Measurements from ENCODE around the gene APOBEC3B.
"Not testable (repeated sequence)": the region's sequence is repeated elsewhere in the genome, so short reads cannot be mapped to it uniquely, and the experiment has no call there.

Gene APOBEC3B

DNA sequence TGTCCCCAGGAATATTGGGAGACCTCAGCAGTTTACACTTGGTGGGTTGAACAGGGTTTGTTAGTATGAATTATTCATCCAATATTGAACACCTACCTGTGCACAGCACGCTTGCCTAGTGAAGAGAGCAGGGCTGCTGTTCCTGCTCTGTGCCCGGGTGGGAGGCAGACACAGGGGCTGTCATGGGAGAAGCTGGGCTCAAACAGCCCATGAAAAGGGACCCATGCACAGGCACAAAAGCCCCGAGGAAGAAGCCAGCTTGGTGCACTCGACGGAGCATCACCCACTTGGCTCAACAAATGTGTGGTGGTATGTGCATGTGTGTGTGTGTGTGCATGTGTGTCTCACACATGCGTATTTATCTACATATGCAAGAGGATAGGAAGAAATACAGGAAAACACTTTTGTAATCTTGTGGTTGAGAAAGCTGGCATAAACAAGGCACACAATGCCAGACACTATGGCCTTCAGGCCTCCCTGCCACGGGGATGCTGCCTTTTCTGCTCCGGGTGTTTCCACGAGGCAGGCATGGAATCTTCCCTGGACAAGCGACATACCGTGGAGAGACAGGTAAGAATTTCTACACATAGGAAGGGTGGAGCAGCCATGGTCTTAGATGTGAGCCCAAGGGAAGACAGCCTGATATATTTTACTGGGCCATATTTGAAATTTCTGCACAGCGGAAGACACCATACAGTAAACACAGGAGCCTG lies 29.7 kb upstream of the APOBEC3B start:
- no peak for DNase-seq

GRCh38 chr22:38953091-38953490 lies 29.1 kb upstream of the APOBEC3B start:
- no peak for DNase-seq

DNA sequence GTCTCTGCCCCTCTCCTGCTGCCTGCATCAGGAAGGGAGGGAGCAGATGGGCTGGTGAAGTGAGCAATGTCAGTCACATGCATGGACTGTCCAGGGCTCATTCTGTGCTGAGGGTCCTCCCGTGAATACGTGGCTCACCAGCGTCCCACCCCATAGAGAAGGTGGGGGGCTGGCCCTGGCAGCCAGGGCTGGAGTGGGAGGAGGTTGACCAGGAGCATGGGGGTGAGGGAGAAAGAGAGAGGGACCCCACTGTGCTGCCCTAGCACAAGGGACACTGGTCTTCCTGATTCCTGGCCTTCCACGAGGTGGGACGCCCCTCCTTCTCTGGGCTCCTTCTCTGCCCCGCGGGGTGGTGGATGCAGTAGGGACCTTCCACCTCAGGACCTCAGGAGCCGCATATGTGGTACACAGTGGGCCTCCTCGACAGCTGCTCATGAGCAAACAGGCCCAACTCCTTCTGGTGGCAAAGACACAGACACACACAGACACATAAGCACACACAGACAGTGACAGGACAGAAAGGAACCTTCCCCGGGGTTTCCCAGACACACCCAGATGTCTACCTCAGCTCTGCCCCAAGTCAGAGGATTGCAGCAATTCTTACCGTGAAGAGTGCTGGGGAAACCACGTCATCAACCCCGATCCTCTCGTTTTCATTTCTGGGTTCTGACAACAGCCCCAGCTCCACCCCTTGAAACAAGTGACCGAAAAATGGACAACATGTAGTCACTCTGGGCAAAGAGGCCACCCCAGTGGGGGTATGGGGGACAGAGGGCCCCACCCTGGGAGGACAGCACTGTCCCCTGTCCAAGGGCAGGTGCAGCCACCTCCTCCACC lies 28.4 kb upstream of the APOBEC3B start:
- peak; percentile 32 for DNase-seq

GRCh38 chr22:38954414-38955043 lies 27.6 kb upstream of the APOBEC3B start:
- DNase-seq = no peak

- no peak for DNase-seq
Measured at GRCh38 chr22:38955250-38955905, 26.8 kb upstream of the APOBEC3B start.

DNA sequence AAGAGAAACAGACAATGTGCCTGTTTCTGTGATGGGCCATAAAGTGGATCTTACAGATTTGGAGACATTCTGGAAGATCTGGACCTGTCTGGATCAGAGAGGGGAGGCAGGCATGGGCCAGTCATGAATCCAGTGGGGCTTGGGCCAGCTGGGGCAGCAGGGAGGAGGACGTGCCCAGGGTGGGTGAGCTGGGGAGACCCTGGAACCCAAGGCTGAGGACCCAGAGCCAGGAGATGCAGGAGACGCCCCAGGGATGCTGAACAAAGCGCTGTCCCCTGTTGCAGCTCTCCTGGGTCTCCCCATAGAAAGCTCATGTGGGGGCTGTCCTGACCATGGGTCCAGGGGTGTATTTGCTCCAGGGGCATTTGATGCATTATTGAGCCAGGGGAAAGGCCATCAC lies 26.2 kb upstream of the APOBEC3B start:
- no peak for DNase-seq

DNA sequence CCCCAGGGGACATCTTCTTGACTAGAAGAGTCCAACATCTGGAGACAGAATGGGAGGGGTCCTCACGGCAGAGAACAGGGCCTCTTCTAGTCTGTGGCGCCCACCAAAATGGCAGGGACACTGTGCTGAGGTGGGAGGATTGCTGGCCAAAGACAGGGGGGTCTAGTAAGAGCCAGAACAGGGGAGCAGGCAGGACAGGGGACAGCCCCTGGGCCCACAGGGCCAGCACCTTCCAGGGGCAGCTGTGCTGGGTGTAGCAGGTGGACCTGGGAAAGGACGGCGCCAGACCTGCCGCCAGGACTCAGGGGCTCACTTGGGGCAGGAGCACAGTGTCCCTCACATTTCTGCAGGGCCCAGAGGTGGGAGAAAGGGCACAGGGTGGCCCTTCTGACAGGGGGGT lies 25.6 kb upstream of the APOBEC3B start:
- DNase-seq = no peak

DNA sequence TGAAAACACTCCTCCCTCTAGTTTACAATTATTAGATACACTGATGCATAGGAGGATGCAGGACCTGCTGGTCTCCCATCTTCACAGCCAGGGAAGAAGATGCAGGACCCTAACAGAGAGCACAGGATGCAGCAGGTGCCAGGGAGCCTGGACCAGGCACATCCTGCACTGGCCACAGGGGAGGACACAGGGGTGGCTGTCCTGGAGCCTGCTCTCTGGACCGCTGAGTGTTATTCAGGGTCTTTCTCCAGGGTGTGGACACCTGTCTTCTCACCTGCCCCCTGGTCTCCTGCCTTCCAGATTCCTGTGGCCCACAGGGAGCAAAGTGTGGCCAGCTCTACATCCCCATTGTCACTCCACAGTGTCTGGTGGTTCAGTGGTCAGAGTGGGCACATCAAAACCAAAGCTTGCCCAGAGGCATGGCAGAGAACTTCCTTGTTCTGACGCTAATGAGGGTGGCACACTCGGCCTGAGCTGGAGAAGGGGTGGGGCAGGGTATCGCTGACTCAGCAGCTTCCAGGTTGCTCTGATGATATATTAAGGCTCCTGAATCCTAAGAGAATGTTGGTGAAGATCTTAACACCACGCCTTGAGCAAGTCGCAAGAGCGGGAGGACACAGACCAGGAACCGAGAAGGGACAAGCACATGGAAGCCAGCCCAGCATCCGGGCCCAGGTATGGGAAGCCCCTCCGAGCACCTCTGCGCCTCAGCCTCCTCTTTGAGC lies 24.9 kb upstream of the APOBEC3B start, which contains the start of gene APOBEC3A:
APOBEC3A (plus strand) TSS at position 564 of the 725 bp plus-strand sequence; CDS start at position 647, 83 bp downstream.
- DNase-seq = no peak

GRCh38 chr22:38957808-38958650 lies 24.1 kb upstream of the APOBEC3B start:
- no peak for DNase-seq

- DNase-seq = not testable (repeated sequence)
Measured at GRCh38 chr22:38958651-38958943, 23.6 kb upstream of the APOBEC3B start.

- DNase-seq = no peak
Measured at GRCh38 chr22:38959590-38959989, 22.6 kb upstream of the APOBEC3B start.

DNA sequence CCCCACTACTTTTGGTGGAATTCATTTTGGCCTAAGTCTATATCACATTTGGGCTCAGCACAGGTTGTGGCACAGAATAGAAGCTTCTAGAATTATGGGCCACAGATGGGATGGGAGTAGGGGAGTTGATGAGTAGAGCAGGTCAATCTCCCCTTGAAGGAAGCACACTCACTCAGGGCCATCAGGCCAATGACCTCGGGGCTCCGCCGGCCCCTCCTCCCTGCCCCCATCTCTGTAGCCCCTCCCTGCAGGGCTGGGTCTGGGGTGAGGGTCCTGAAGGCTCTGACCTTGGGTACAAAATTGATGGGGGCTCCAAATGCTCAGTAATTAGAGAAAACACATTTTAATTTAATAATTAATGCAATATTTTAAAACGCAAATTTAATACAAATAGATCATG lies 21.5 kb upstream of the APOBEC3B start:
- DNase-seq = not testable (repeated sequence)

DNA sequence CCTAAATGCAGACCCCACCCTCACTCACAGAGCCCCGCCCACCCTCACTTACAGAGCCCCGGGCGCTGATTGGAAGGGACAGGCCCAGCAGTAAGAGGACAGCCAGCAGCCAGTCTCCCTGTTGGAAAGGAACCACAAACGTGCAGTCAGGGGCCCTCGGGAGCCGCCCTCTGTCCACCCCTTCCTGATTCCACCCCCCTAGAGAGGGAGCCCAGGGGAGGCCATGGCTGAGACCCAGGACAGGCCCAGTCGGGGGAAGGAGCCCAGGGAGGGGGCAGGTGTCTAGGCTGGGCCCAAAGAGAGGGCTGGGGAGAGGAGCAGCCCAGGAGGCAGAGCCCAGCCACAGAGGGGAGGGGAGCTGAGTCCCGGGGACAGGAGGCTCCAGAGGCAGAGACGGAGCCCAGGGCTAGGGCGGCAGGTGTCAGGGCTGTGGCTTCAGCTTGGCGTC lies 18.8 kb upstream of the APOBEC3B start:
- not testable (repeated sequence) for DNase-seq

DNA sequence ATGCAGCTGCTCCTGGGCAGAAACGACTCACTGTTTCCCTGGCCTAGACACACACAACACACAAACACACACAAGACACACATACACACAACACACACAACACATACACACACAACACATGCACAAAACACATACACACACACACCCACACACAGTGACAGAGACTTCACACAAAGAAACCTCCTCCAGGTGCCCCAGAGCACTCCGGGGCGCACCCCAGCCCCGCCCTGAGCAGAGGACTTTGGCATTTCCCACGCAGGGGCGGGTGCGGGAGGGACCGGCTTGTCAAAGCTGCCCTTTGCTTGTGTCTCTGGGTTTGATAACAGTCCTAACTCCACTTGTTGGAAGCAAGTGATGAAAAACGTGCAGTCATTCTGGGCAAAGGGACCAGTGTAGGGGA lies 18.3 kb upstream of the APOBEC3B start:
- DNase-seq = peak; percentile 4

- DNase-seq = no peak
Measured at GRCh38 chr22:38964306-38964705, 17.8 kb upstream of the APOBEC3B start.

DNA sequence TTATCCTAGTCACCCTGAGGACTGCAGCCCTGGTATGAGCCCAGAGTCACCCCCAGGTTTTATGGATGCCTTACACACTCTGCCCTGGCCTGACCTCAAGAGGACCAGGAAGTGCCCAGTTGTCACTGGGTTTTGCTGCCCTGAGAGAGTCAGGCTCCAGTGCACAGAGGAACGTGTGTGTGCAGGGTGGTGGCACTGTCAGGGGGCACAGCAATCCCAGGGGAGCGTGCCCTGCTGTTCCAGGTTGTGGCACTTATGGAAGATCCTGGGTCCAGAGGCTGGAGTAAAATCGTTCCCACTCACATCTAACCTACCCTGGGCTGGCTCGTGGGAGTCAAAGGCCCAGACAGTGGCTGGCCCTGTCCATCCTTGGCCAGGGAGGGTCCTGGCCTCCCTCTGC lies 17.2 kb upstream of the APOBEC3B start:
- DNase-seq = no peak

DNA sequence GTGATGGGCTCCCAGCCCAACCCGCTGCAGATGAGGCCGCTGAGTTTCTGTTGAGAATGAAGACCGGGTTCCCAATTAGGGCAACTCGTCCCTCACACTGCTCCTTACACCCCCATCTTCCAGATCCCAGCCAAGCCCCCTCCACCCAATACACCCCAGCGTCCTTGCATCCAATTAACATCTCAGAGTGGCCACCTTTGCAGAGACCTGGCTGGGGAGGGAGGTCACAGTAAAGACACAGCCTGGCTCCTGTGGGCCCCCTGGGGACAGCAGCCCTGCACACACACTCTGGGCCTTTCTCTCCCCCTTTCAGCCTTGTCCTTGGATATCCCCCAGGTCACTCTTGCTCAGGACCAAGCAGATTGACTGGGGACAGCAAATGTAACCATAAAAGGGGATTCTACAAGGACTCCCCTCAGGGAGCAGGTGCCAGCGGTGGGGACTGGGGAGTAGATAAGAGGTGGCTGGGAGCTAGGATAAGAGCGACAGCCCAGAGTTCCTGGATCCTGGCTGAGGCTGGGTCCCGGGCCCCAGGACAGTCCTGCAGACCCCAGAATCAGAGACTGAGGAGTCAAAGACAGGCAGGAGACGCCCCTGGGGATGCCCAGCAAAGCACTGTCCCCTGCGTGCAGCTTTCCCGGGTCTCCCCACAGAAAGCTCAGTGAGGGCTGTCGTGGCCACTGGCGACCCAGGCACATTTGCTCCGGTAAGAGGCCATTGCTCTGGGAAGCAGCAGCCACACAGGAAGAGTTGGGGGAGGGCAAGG lies 16.4 kb upstream of the APOBEC3B start:
- DNase-seq = peak; percentile 24

DNA sequence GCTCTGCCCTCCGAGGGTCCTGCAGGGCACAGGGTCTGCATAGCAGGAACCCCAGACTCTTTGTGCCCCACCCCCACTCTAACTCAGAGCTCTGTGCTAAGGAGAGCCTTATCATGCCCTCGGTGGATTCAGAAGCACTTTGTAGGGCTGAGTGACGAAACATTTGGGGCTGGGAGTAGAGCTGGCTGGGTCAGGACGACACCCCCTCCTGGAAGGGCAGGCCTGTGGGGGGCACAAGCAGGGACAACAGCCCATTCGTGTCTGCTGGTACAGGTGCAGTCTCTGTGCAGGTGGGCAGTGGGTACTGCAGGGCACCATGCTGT lies 15.8 kb upstream of the APOBEC3B start:
- DNase-seq = peak; percentile 16

GRCh38 chr22:38966942-38967341 lies 15.2 kb upstream of the APOBEC3B start:
- no peak for DNase-seq

DNA sequence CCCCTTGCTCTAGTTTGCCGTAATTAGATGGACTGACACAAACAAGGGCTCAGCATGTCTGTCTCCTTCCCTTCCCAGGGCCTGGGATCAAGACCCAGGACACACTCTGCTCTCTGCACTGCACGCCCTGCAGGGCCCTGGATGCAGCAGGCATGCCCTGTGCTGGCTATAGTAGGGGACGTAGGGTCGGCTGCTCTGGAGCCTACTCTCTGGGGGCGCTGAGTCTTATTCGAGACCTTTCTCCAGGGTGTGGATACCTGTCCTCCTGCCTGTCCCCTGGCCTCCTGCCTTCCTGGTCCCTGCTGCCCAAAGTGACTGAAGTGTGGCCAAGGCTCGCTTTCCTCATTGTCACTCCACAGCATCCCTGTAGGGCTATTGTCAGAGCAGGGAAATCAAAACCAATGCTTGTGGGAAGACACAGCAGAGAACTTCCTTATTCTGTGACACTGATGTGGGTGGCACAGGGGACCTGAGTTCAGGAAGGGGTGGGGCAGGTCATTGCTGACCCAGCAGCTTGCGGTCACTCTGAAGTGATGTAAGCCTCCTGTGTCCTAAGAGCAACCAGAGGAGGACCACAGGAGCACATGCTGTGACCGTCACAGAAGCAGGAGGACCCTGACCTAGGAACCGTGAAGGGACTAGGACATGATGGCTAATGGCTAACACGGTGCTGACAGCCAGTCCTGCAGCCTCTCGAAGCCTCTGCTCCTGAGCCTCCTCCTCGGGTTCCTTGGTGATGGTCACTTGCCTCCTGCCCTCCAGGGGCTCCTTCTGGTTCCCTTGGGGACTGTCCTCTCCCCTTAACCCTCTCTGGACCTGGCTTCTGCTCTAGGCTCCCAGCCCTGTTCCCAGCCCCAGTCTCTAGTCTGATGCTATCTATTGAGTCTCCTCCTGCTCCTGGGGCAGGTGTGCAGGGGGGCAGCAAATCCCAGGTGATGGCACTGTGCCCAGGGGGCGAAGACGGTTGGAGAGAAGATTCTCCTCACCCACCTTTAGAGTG lies 14.4 kb upstream of the APOBEC3B start:
- DNase-seq = peak; percentile 82

Data from OCI-M1 (cell line).